HepG2 (cell line): Measurements from ENCODE around the gene HIVEP2. TPM values are rescaled to one million over a fixed set of nuclear protein-coding genes. Genes with fewer than 3 reads are reported as not detected.

Source experiments
- ADNP ChIP-seq: sonication (generic); formaldehyde crosslinking; IDR thresholded peaks from 2 replicates; pipeline ENCODE4 v1.4.0; 2020; ENCODE audit warnings: missing genetic modification reagents
- KAT7 ChIP-seq: IDR thresholded peaks from 2 replicates; pipeline ENCODE4 v1.6.1; 2018; ENCODE audit warnings: borderline replicate concordance, missing compliant biosample characterization
- KDM6A ChIP-seq: IDR thresholded peaks from 2 replicates; pipeline ENCODE4 v1.6.1; 2016; ENCODE audit warnings: low read depth
- RCOR2 ChIP-seq: IDR thresholded peaks from 2 replicates; pipeline ENCODE4 v1.6.1; 2016; ENCODE audit warnings: missing biosample characterization, missing genetic modification reagents
- TGIF2 ChIP-seq: IDR thresholded peaks from 2 replicates; pipeline ENCODE4 v1.6.1; 2016; ENCODE audit warnings: control low read depth, missing compliant biosample characterization
- polyA plus RNA-seq, 8 experiments: library from polyadenylated mRNA; depleted of rRNA in 3 of 8; stranded (reverse) in 7 of 8; unstranded in 1 of 8; fragments of >200 nt; fragmentation: Illumina TruSeq in 4 of 8; extraction: Trizol in 4 of 8; gene quantifications; 2 replicates each; pipeline versions ENCODE4 v1.2.1 to v1.2.3, GENCODE V29; 2011 to 2016; ENCODE audit warnings: low read depth in 4 of 8, missing spikeins in 1 of 8, mixed read lengths in 1 of 8; ENCODE audit not compliant: insufficient read depth in 1 of 8
- total RNA-seq, 5 experiments: library from RNA; depleted of rRNA; stranded (reverse); fragments of >200 nt; fragmentation: Illumina TruSeq; extraction: Trizol; gene quantifications; 2 replicates each; pipeline ENCODE4 v1.2.3, GENCODE V29; 2016; ENCODE audit warnings: low read depth in 1 of 5
- TF ChIP-seq, protein P1 (sequence below): sonication (generic); formaldehyde crosslinking; IDR thresholded peaks from 2 replicates; pipeline ENCODE4 v1.5.1; 2020; ENCODE audit warnings: missing genetic modification reagents, mild to moderate bottlenecking, borderline replicate concordance
- TF ChIP-seq, protein P2 (sequence below): sonication (generic); formaldehyde crosslinking; IDR thresholded peaks from 2 replicates; pipeline ENCODE4 v1.5.1; 2020; ENCODE audit warnings: missing genetic modification reagents, mild to moderate bottlenecking, borderline replicate concordance
- TF ChIP-seq, protein P3 (sequence below): sonication (generic); formaldehyde crosslinking; IDR thresholded peaks from 2 replicates; pipeline ENCODE4 v1.5.1; 2020; ENCODE audit warnings: mild to moderate bottlenecking, missing genetic modification reagents, moderate library complexity
- TF ChIP-seq, protein P4 (sequence below), 2 experiments: fragments of 450-650 bp in 1 of 2; sonication (generic) in 1 of 2; formaldehyde crosslinking in 1 of 2; IDR thresholded peaks; 2 replicates each; pipeline versions ENCODE4 v1.6.1 to v1.8.0; 2016 to 2022; ENCODE audit warnings: antibody characterized with exemption in 1 of 2, mild to moderate bottlenecking in 1 of 2, missing genetic modification reagents in 1 of 2

Gene HIVEP2
- total and polyA plus RNA-seq, 2 of the 13 experiments (the other 11 are each of a cell fraction or from before 2014, with no cell fraction given): 3.4 to 12.9 TPM

DNA sequence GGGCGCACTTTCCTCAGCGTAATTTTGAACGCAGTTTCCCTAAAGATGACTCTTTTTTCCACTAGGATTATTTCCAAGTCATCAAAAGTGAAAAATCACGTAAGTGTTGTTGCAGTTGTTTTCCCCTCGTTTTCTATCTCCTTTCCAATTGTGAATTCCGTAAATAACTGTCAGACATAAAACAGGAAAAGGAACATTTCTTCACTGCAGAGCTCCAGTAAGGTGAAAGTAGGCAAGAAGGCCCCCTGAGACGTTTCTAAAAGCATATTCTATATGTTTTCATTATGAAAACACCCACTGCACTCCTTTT lies 17.8 kb downstream of the HIVEP2 start (continued):
- TF ChIP-seq KAT7: no peak
- TF ChIP-seq, protein P1, sequence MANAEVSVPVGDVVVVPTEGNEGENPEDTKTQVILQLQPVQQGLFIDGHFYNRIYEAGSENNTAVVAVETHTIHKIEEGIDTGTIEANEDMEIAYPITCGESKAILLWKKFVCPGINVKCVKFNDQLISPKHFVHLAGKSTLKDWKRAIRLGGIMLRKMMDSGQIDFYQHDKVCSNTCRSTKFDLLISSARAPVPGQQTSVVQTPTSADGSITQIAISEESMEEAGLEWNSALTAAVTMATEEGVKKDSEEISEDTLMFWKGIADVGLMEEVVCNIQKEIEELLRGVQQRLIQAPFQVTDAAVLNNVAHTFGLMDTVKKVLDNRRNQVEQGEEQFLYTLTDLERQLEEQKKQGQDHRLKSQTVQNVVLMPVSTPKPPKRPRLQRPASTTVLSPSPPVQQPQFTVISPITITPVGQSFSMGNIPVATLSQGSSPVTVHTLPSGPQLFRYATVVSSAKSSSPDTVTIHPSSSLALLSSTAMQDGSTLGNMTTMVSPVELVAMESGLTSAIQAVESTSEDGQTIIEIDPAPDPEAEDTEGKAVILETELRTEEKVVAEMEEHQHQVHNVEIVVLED (CRISPR knock-in tag): no peak
- no peak for TF ChIP-seq ADNP (CRISPR knock-in tag)
- TF ChIP-seq, protein P2, sequence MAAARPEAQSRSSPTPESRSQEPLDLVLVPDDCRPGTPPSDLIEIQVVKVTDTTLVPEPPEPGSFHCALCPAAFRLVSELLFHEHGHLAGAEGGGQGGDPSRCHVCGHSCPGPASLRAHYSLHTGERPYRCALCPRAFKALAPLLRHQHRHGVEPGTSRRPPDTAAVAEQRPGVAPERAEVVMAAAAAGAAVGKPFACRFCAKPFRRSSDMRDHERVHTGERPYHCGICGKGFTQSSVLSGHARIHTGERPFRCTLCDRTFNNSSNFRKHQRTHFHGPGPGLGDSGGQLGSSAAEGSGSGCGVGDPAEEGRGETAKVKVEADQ (CRISPR knock-in tag): no peak
- TF ChIP-seq, protein P3, sequence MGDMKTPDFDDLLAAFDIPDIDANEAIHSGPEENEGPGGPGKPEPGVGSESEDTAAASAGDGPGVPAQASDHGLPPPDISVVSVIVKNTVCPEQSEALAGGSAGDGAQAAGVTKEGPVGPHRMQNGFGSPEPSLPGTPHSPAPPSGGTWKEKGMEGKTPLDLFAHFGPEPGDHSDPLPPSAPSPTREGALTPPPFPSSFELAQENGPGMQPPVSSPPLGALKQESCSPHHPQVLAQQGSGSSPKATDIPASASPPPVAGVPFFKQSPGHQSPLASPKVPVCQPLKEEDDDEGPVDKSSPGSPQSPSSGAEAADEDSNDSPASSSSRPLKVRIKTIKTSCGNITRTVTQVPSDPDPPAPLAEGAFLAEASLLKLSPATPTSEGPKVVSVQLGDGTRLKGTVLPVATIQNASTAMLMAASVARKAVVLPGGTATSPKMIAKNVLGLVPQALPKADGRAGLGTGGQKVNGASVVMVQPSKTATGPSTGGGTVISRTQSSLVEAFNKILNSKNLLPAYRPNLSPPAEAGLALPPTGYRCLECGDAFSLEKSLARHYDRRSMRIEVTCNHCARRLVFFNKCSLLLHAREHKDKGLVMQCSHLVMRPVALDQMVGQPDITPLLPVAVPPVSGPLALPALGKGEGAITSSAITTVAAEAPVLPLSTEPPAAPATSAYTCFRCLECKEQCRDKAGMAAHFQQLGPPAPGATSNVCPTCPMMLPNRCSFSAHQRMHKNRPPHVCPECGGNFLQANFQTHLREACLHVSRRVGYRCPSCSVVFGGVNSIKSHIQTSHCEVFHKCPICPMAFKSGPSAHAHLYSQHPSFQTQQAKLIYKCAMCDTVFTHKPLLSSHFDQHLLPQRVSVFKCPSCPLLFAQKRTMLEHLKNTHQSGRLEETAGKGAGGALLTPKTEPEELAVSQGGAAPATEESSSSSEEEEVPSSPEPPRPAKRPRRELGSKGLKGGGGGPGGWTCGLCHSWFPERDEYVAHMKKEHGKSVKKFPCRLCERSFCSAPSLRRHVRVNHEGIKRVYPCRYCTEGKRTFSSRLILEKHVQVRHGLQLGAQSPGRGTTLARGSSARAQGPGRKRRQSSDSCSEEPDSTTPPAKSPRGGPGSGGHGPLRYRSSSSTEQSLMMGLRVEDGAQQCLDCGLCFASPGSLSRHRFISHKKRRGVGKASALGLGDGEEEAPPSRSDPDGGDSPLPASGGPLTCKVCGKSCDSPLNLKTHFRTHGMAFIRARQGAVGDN: no peak
- TF ChIP-seq TGIF2: no peak
- no peak for TF ChIP-seq KDM6A (CRISPR knock-in tag)
- no peak for TF ChIP-seq RCOR2 (CRISPR knock-in tag)
- TF ChIP-seq, protein P4, sequence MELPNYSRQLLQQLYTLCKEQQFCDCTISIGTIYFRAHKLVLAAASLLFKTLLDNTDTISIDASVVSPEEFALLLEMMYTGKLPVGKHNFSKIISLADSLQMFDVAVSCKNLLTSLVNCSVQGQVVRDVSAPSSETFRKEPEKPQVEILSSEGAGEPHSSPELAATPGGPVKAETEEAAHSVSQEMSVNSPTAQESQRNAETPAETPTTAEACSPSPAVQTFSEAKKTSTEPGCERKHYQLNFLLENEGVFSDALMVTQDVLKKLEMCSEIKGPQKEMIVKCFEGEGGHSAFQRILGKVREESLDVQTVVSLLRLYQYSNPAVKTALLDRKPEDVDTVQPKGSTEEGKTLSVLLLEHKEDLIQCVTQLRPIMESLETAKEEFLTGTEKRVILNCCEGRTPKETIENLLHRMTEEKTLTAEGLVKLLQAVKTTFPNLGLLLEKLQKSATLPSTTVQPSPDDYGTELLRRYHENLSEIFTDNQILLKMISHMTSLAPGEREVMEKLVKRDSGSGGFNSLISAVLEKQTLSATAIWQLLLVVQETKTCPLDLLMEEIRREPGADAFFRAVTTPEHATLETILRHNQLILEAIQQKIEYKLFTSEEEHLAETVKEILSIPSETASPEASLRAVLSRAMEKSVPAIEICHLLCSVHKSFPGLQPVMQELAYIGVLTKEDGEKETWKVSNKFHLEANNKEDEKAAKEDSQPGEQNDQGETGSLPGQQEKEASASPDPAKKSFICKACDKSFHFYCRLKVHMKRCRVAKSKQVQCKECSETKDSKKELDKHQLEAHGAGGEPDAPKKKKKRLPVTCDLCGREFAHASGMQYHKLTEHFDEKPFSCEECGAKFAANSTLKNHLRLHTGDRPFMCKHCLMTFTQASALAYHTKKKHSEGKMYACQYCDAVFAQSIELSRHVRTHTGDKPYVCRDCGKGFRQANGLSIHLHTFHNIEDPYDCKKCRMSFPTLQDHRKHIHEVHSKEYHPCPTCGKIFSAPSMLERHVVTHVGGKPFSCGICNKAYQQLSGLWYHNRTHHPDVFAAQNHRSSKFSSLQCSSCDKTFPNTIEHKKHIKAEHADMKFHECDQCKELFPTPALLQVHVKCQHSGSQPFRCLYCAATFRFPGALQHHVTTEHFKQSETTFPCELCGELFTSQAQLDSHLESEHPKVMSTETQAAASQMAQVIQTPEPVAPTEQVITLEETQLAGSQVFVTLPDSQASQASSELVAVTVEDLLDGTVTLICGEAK (IDR thresholded peaks at IDR 0.05): no peak
- TF ChIP-seq, protein P4 (CRISPR knock-in tag; IDR thresholded peaks at IDR 0.05): no peak
